Lower leg skin (tissue), 3 donors: ENCODE measurements around the gene RASA2.

Experiments
- POLR2A ChIP-seq, 2 donors: fragments of 450-650 bp; IDR thresholded peaks; one replicate each; pipeline ENCODE4 v1.6.1; 2016 to 2017; ENCODE audit warnings: antibody characterized with exemption in 2 of 2, mild to moderate bottlenecking in 1 of 2, moderate library complexity in 1 of 2
- TF ChIP-seq, protein P1 (sequence below), 3 donors: fragments of 450-650 bp; IDR thresholded peaks; one replicate each; pipeline ENCODE4 v1.5.1; 2016; ENCODE audit warnings: antibody characterized with exemption in 3 of 3, mild to moderate bottlenecking in 3 of 3, moderate library complexity in 2 of 3

- TF ChIP-seq, protein P1, sequence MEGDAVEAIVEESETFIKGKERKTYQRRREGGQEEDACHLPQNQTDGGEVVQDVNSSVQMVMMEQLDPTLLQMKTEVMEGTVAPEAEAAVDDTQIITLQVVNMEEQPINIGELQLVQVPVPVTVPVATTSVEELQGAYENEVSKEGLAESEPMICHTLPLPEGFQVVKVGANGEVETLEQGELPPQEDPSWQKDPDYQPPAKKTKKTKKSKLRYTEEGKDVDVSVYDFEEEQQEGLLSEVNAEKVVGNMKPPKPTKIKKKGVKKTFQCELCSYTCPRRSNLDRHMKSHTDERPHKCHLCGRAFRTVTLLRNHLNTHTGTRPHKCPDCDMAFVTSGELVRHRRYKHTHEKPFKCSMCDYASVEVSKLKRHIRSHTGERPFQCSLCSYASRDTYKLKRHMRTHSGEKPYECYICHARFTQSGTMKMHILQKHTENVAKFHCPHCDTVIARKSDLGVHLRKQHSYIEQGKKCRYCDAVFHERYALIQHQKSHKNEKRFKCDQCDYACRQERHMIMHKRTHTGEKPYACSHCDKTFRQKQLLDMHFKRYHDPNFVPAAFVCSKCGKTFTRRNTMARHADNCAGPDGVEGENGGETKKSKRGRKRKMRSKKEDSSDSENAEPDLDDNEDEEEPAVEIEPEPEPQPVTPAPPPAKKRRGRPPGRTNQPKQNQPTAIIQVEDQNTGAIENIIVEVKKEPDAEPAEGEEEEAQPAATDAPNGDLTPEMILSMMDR (IDR thresholded peaks at IDR 0.05): no peak
- no peak for TF ChIP-seq POLR2A (IDR thresholded peaks at IDR 0.05)
Observed at GRCh38 chr3:141448606-141449220, 38.1 kb upstream of the RASA2 start.
